OCI-LY7 (cell line): ENCODE results near the gene ZNF470.

Source experiments
- CTCF ChIP-seq: fragments of 200-600 bp; sonication (generic); conservative IDR thresholded peaks from 2 replicates; pipeline ENCODE4 v1.5.1; 2014; ENCODE audit warnings: mild to moderate bottlenecking, antibody characterized with exemption, low read length, moderate library complexity, mixed read lengths
- EZH2phosphoT487 ChIP-seq: fragments of 200-600 bp; sonication (generic); IDR thresholded peaks from 2 replicates; pipeline ENCODE4 v1.6.1; 2018; ENCODE audit warnings: low read depth, borderline replicate concordance, mild to moderate bottlenecking, mixed run types, antibody characterized with exemption, low read length, moderate library complexity, mixed read lengths

GRCh38 chr19:56554272-56554869 is 12.9 kb upstream of the ZNF470 start:
- TF ChIP-seq CTCF (no peak), EZH2phosphoT487 (no peak)
